Mesodermal cell (in vitro differentiated cells): ENCODE data around the gene NAA16.

Experiments used
- H3K27ac ChIP-seq: 2 replicates; pipeline ENCODE4 v1.7.0; 2013; ENCODE audit warnings: mild to moderate bottlenecking, low read depth, low read length, moderate library complexity; ENCODE audit not compliant: severe bottlenecking
- H3K36me3 ChIP-seq: 2 replicates; pipeline ENCODE4 v1.7.1; 2013; ENCODE audit warnings: mild to moderate bottlenecking, low read length, moderate library complexity; ENCODE audit not compliant: control insufficient read depth, insufficient read depth
- H3K4me1 ChIP-seq: one replicate; pipeline ENCODE4 v1.7.1; 2013; ENCODE audit warnings: mild to moderate bottlenecking, low read length; ENCODE audit not compliant: insufficient read depth, control insufficient read depth, poor library complexity, severe bottlenecking
- H3K4me3 ChIP-seq: 2 replicates; pipeline ENCODE4 v1.7.0; 2013; ENCODE audit warnings: low read length, control low read depth, mild to moderate bottlenecking; ENCODE audit not compliant: insufficient read depth, poor library complexity, severe bottlenecking; ENCODE audit errors: extremely low read depth
- H3K9me3 ChIP-seq: 2 replicates; pipeline ENCODE4 v1.7.1; 2013; ENCODE audit warnings: mild to moderate bottlenecking, low read length, moderate library complexity; ENCODE audit not compliant: control insufficient read depth
- WGBS, 2 experiments: methylation state at CpG; one replicate each; pipeline ENCODE4 v1.1.5; 2013; ENCODE audit warnings: missing lambda C conversion rate in 2 of 2; ENCODE audit not compliant: insufficient coverage in 2 of 2; 5-methylcytosine and 5-hydroxymethylcytosine counted together

Gene NAA16

GRCh38 chr13:41388143-41388881 lies 77.2 kb downstream of the NAA16 start:
- Histone ChIP-seq H3K4me1 (no peaks in the 10 kb centered on the region), H3K4me3 (no peak overlapping the region), H3K9me3 (no peaks in the 10 kb centered on the region), H3K36me3 (no peaks in the 10 kb centered on the region), H3K27ac (no peak overlapping the region)
- 94 to 95% methylated on average over 3 of the region's 6 CpGs for WGBS, 2 experiments

GRCh38 chr13:41389580-41389979 lies 78.5 kb downstream of the NAA16 start:
- H3K27ac ChIP-seq: no peak overlapping the region
- H3K4me1 ChIP-seq: no peaks in the 10 kb centered on the region
- no peaks in the 10 kb centered on the region for H3K9me3 ChIP-seq
- no peaks in the 10 kb centered on the region for H3K36me3 ChIP-seq
- no CpG with 5 or more reads among the region's 1 CpG for WGBS, 2 experiments
- no peak overlapping the region for H3K4me3 ChIP-seq

GRCh38 chr13:41394166-41394565 lies 83.1 kb downstream of the NAA16 start:
- H3K4me1 ChIP-seq: no peaks in the 10 kb centered on the region
- no peaks in the 10 kb centered on the region for H3K9me3 ChIP-seq
- no peak overlapping the region for H3K27ac ChIP-seq
- whole genome bisulfite sequencing, 2 experiments: 60% methylated on average over 1 of the region's 1 CpG; no CpG with 5 or more reads in 1 of the 2 experiments
- H3K4me3 ChIP-seq: no peak overlapping the region
- no peaks in the 10 kb centered on the region for H3K36me3 ChIP-seq

DNA sequence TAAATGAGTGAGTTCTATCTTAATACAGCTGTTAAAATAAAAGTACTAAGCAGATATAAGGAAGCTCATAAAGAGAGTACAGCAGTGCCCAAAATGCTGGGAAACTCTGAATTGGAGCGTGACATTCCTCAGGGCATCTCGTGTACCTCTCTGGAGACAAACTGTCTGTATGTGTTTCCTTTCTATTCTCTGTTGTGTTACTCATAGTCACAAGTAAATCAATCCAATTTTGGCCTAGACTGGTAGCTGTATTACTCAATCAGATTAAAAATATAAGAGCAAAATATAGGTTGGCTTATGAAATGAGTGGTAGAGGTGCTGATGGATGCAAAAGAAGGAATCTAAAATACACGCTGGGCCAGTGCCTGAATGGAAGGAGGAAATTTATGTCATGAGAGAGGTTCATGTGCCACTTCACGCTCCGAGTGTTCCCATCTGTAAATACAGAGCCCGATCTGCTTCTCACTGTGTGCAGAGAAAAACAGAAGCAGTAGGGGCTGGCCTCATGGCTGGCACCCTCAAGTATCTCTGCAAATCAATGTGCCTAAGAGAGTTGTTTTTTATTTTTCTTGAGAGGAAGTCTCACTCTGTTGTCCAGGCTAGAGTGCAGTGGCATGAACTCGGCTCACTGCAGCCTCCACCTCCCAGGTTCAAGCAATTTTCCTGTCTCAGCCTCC lies 87.6 kb downstream of the NAA16 start:
- Histone ChIP-seq H3K36me3 (no peaks in the 10 kb centered on the region), H3K4me1 (peaks cover 4% of the 10 kb centered on the region)
- 84 to 94% methylated on average over 5 to 6 of the region's 7 CpGs for WGBS, 2 experiments

DNA sequence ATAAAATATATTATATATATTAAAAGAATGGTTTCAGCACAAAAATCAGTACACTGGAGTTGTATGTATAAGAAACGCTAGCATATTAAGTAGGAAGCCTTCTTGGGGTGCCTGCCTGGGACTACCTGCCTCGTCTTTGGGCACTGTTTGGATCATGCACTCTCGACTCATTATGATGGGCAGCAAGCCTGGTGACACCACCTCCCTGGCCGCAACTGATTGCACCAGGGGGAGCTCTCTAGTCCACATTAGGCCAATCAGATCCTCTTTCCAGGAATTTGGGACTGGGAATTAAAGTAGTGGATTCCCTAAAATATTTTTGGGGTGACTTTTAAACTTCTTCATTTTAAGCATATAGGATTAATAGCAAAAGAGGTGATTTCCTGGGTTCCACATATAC lies 90.3 kb downstream of the NAA16 start:
- Histone ChIP-seq H3K4me3 (no peak overlapping the region), H3K36me3 (no peaks in the 10 kb centered on the region), H3K4me1 (peaks cover 4% of the 10 kb centered on the region), H3K9me3 (no peaks in the 10 kb centered on the region), H3K27ac (no peak overlapping the region)
- WGBS, 2 experiments: 93 to 95% methylated on average over 2 to 3 of the region's 4 CpGs

More for the DNA sequence above, 87.6 kb downstream of the NAA16 start:
- H3K9me3 ChIP-seq: no peaks in the 10 kb centered on the region
- H3K4me3 ChIP-seq: no peak overlapping the region
- H3K27ac ChIP-seq: peak overlapping the region; percentile 57

DNA sequence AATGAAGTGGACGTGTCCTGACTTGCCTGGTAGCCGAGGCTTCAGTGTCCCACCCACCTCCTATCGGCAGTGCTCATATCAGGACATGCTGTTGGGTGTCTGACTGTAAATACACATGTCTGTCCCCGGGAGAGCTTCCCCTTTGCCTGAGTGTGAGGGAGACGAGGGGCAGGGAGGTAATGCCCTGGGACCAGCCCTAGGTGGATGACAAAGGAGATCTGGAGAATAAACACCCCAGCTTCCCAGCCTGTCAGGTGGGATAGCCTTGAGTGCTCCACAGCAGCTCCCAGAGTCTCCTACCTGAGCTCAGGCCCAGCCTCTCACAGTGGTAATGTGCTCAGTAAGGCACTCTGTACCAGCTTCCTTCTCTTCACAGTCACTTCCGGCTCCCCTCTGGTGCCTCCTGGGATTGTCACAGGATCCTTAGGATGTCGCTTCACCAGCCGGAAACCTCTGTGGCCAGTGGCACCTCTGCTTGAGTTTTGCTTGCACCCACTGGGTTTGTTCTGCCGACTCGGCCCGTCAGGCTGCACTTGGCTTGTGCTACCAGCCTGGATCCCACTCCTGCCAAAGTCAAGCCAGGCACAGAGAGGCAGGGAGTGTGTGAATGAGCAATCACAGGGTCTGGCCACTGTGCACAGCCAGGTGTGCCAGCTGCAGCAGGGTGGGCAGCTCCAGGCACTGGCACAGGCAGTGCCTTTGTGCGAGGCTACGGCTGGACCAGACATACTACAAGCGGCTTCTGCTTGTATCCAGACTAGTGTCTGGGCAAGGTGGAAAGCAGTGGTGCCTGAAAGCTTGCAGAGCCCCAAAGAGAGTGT lies 91.8 kb downstream of the NAA16 start:
- Histone ChIP-seq H3K4me1 (peaks cover 4% of the 10 kb centered on the region), H3K27ac (peak overlapping the region; percentile 45), H3K9me3 (no peaks in the 10 kb centered on the region), H3K4me3 (no peak overlapping the region), H3K36me3 (no peaks in the 10 kb centered on the region)
- WGBS, 2 experiments: 82 to 85% methylated on average over 11 to 12 of the region's 14 CpGs

GRCh38 chr13:41403983-41404382 lies 92.9 kb downstream of the NAA16 start:
- Histone ChIP-seq H3K4me3 (no peak overlapping the region), H3K4me1 (peaks cover 4% of the 10 kb centered on the region), H3K9me3 (no peaks in the 10 kb centered on the region), H3K36me3 (no peaks in the 10 kb centered on the region), H3K27ac (no peak overlapping the region)
- WGBS, 2 experiments: 67% methylated on average over 1 of the region's 4 CpGs; no CpG with 5 or more reads in 1 of the 2 experiments

- H3K27ac ChIP-seq: no peak overlapping the region
- no peak overlapping the region for H3K4me3 ChIP-seq
- no peaks in the 10 kb centered on the region for H3K9me3 ChIP-seq
- WGBS, 2 experiments: 64 to 83% methylated on average over 1 of the region's 2 CpGs
- H3K4me1 ChIP-seq: peaks cover 4% of the 10 kb centered on the region
- H3K36me3 ChIP-seq: no peaks in the 10 kb centered on the region
Observed at GRCh38 chr13:41405367-41405766, 94.3 kb downstream of the NAA16 start.

DNA sequence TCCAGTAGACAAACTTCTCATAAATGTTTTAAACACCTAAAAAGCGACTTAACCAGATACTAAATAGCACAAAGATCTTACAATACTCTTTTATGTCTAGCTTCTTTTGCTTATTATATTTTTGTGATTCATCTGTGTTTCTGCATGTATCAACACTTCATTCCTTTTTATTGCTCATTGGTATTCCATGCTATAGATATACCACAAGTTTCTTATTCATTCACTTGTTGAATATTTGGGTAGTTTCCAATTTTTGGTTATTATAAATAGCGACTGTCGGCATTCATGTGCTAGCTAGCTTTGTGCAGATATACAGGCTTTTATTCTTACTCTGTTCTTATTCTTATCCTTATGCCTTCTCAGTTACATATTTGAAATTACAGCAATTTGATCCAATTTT lies 96.3 kb downstream of the NAA16 start:
- Histone ChIP-seq H3K36me3 (no peaks in the 10 kb centered on the region), H3K27ac (no peak overlapping the region), H3K4me1 (peaks cover 4% of the 10 kb centered on the region), H3K9me3 (no peaks in the 10 kb centered on the region), H3K4me3 (no peak overlapping the region)
- WGBS, 2 experiments: no CpG with 5 or more reads among the region's 3 CpGs

DNA sequence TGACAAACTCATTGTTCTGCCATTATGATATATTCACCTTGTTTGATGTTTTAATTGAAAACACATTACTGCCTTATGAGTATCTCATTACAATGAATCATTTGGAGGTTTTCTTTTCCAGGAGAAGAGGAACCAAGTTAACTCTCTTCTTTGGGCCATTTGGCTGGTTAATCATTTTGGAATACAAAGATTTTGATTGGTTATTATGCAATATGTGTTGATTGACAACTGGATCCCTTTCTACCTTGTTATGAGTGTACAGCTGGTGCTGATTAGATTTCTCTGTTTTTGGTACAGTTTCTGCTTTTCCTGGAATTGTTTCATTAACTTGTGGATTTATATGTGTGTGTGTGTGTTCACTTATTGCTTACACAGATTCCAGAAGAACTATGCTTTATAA lies 97.1 kb downstream of the NAA16 start:
- Histone ChIP-seq H3K27ac (no peak overlapping the region), H3K36me3 (no peaks in the 10 kb centered on the region), H3K9me3 (no peaks in the 10 kb centered on the region), H3K4me3 (no peak overlapping the region), H3K4me1 (no peaks in the 10 kb centered on the region)
